ENCODE measurements around the gene PEX1.
"Not testable (repeated sequence)": the region's sequence is repeated elsewhere in the genome, so short reads cannot be mapped to it uniquely, and the experiment has no call there.

Gene PEX1

DNA sequence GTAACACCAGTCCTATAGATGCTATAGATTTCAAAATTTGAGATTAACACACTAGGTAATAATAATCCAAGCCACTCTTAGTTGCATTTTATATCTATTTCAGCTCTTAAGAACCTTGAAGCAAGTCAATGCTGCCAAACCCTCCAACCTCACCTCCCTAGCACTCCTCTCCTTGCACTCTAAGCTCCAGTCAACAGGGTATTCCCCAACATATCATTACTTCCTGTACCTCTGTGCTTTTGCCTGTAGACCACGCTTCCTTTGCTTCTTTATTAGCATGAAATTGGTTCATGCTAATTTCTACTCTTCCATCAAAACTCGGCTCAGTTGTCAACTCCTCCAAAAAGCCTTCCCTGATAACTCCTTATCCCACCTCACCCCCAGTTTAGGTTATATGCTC lies 24.6 kb downstream of the PEX1 start:
- DNase-seq = no peak

DNA sequence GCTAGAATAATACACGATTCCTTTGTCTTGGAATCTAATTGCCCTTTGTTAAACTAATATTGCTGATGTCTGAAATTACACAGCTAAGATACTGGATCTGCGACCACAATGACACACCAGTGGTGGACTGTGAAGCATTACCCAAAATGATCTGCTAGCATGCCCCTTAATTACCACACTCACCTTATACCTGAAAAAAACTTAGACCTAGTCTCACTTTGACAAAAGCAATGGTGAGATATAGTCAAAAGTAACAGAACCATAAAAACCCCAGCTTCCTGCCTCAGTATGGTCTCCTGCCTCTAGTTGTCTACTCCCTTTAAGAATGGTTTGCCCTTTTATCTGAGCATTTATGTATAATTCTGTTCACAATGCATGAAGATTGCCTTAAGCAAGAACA lies 29.8 kb downstream of the PEX1 start:
- no peak for DNase-seq

DNA sequence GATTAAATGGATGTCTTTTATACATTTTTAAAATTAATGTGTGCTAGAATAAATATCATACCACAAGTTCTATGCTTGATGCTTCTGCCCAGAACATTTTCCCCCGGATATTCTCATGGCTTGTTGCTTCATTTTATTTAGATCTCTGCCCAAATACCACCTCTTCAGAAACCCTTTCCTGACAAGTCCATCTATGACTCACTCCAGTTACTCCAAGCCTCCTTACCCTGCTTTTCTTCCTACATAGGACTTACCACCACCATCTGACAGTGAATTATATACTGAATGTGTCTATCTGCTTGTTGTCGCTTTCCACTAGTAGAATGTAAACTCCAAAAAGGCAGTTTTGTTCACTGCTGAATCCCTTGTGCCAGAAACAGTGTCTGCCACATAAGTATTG lies 31.4 kb downstream of the PEX1 start:
- DNase-seq = no peak

DNA sequence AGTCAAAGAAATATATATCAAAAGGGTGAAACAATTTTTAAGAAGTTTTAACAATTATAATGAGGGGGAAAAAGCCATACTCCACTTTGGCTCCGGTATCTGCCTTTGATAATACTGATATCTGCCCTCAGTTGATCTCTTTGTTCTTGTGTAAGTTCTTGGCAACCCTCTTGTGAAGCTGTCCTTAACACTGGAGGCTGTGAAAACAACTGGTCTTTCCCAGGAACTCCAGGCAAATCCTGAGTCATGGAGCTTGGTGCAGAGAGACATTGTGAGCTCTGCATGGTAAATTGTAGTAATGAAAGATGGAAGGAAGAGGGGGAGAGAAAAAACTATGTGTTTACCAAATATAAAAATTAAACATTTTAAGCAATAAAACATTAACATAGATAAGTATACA lies 38.7 kb downstream of the PEX1 start:
- no peak for DNase-seq

DNA sequence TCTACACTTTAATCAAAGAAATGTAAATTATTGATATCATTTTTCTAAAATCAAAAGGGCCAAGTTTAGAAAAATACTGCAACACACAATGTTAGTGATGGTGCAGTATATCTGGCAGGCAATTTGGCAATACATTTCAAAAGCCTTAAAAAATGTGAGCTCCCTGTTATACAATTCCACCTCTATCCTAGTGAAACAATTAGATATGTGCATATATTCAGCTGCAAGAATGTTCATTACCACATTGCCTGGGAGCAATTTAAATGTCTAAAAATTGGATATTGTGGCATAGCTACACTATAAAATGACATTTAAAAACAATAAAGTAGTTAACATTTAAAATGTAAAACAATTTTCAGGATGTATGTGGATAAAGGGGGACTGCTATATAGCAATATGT lies 40.5 kb downstream of the PEX1 start:
- no peak for DNase-seq

DNA sequence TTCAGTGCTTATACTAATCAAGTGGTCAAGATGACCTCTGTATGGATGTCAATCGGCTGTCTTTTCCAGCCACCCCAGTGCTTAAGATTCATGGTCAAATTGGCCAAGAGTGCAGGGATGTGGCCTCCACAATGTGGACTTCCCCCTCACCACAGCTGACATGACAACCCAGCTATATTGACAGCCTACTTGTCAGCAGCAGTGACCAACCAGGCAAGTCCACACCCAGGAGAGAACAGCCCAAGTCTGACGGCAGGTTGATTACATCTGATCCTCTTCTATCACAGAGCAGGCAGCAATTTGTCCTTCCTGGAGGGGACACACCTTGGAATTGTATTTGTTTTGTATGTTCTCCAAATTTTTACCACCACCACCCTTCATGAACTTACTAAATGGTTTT lies 42.3 kb downstream of the PEX1 start:
- DNase-seq = no peak

DNA sequence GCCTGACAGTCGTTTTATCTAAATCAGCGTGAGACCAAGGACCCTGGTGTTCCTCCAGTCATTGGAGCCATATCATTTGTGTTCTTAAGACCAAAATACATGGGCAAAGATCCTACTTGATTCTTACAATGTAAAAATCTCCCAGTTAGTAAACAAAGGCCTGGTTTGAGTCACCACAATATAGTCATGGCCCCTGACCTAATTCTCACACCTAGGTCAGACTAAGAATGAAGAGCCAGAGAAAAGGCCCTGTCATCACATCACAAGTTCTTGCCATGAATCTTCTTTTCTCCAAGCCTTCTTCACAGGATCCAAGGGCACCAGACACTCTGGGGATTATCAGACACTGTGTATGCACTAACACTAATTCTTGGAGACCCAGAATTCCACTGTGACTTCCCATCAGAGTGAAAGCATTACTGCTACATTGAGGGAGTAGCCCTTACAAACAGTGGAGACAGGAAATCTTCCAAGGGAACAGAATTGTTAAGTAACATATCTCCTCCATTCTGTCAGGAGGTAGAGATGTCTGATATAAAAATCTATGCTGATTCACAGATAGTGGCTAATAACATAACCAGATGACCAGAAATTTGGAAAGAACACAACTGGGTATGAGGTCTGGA lies 42.9 kb downstream of the PEX1 start:
- no peak for DNase-seq

DNA sequence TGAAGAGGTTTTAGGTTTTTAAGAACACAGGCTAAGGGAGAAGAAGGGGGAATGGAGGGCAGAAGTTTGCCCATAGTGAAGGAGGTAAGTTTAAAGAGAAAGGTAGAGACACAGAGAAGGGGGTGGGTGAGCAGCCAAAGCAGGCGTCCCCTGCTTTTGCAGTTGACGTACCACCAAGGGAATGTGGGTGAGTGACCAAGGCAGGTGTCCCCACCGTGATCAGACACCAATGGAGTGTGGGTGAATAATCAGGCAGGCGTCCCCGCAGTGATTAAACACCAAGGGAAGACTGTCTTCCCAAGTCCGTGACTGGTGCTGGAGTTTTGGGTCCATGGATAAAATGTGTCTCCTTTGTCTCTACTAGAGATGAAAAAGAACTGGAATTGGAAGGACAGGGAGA lies 44.1 kb downstream of the PEX1 start:
- not testable (repeated sequence) for DNase-seq

DNA sequence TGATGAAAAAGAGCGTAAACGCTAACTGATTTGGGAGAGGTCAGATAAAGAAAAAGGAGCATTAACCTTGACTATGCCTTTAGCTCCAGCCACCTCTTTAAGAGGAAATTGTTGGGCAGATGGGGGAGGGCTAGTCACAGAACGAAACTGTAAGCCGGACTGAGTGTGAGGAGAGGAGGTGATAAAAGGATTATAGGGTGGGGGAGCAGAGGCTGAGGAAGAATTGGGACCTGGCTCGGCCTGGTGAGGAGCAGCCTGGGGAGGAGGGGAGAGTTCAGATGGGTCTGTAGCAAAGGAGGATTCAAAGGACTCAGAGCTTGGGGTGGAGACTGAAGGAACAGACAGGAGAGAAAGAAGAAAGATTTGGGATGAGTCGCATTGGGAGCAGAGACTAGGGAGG lies 44.7 kb downstream of the PEX1 start:
- not testable (repeated sequence) for DNase-seq

DNA sequence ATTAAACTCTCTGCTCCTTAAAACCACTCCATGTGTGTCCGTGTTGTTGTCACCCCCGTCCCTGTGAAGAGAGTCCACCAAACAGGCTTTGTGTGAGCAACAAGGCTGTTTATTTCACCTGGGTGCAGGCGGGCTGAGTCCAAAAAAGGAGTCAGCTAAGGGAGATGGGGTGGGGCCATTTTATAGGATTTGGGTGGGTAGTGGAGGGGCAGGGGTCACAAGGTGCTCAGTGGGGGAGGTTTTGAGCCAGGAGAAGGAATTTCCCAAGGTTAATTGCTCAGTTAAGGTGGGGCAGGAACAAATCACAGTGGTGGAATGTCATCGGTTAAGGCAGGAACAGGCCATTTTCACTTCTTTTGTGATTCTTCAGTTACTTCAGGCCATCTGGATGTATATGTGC lies 49.2 kb downstream of the PEX1 start:
- not testable (repeated sequence) for DNase-seq

DNA sequence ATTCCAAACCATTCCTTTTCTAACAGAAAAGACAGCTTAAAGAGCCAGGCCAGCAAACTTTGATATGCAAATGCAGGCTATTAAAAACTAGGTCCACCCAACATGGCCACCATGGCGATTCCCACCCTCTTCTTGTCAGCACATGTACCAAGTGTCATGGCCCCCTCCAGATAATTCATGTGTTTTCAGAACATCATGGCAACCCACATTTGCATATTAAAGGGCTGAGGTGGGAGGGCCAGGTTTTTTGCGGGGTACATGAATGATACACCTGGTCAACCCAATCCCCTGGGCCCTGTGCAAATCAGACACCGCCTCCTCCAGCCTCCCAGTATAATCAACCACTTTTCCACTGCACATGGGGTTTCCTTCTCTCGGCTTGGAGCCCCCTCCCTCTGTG lies 49.6 kb downstream of the PEX1 start:
- no peak for DNase-seq

DNA sequence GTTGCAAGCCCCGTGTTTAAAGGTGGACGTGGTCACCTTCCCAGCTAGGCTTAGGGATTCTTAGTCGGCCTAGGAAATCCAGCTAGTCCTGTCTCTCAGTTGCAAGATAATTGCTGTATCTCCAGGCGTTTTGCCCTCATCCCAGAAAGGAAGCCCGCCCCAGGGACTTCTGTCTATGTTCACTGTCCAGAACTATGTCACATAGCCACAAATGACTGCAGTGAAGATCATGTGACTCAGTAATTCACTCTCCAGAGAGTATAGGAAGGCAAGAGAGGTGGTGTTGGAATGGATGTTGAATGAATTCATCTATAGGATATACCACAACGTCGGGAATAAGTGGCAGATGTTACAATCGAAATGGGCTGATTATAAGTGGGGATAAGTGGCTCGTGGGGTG lies 50.2 kb downstream of the PEX1 start:
- DNase-seq = no peak

DNA sequence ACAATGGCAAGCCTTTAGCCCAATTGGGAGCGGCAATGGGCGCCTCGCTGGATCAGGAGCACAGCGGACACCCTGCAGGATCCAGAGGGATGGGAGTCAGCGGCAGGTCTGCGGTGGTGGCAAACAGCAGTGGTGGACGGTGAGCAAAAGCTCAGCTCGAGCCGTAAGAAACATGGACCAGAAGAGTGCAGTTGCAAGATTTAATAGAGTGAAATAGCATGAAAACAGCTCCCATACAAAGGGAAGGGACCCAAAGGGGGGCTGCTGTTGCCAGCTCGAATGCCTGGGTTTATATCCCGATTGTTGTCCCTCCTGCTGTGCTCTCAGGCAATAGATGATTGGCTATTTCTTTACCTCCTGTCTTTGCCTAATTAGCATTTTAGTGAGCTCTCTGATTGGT lies 50.6 kb downstream of the PEX1 start, which contains the start of gene ERVW-1:
Gene ERVW-1, minus strand, starts transcription at position 266 of the 400 bp plus-strand sequence. CDS start 7,565 bp downstream, outside the sequence.
- not testable (repeated sequence) for DNase-seq

DNA sequence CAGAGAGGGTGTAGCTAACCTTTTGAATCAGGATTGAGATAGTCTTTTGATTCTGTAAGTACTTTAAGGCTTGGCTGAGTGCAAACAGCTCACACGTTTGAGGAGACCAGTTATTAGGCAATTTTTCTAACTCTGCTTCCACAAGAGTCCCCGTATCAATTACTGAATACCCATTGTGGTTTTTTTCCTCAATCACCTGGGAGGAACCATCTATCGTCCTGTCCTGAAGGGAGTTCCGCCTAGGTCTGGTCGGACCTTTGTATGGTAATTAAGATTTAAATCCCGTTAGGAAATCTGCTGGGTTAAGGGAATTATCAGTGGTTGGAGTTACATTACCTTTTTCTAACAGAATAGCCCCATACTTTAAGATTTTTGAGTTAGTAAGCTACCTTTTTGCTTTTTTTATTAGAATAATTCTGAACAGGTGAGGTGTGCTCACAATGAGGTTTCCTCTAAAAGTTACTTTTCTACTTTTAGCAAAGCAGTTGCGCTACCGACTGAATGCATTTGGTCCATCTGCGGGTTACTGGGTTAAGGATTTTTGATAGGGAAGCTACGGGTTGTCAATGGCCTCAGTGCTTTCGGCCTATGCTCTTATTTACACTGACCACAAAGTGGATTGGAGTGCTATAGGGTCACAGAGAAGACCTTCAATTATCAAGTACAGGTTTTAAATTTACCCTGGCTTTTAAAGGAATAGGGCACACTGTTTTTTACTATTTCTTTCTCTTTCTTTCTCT lies 52.3 kb downstream of the PEX1 start:
- DNase-seq = not testable (repeated sequence)

DNA sequence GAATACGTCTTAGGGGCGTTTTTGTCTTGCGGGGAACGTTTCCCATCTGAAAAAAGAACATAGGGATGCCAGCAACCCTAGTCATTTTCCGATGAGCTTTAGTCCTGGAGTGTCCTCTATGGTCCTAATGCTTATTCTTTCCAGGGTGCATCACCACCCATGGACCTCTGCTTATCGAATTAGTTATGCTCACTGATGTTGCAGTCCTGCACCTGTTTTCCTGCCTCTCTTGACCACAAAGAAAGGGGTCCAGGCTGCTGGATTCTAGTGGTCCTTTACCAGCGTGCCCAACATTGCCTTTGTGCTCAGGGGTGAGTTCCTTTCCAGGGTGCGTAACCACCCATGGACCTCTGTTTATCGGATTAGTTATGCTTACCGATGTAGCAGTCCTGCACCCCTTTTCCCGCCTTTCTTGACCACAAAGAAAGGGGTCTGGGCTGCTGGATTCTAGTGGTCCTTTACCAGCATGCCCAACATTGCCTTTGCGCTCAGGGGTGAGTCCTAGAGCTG lies 53.0 kb downstream of the PEX1 start:
- not testable (repeated sequence) for DNase-seq

DNA sequence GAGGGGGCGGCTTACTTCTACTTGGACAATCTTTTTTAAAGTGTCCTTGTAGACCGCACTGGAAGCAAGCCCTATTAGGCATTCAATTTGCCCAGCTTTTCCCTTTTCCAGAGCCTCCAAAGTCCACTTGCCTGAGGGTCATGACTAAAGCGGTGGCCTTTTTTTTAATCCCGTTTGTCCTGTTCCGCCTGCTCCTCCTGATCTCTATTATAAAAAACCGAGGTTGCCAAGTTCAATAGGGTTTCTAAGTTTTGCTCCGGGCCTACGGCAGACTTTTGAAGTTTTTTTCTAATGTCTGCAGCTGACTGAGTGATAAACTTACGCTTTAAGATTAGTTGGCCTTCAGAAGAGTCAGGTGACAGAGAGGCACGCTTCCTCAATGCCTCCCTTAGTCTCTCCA lies 54.3 kb downstream of the PEX1 start:
- DNase-seq = not testable (repeated sequence)

DNA sequence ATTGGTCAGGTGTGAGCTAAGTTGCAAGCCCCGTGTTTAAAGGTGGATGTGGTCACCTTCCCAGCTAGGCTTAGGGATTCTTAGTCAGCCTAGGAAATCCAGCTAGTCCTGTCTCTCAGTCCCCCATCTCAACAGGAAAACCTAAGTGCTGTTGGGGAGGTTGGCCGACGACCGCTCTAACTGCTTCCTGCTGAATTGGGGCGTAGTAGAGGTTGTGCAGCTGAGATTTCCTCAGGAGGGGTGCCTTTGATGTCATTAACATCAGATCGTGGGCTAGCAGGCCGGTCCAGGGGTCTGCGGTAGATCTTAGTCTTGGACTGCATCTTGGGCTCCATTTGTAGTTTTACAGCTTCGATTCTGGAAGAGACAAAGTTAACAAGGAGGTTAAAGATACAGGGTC lies 59.7 kb downstream of the PEX1 start:
- DNase-seq = not testable (repeated sequence)

DNA sequence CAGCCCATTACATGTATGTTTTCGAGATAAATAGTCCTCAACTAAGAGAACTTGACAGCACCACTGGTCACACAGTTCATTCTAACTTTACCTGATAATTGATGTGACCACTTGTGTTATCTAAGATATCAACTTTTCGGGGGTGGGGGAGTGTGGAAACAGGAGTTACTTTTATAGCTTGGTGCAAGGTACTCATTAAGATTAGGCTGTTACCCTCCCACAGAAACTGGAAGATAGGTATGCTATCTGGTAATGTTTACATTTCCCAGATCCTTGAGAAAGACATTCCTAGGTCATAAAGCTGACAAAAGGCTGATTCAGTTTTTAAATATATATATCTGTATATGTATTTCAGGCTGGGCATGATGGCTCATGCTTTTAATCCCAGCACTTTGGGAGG lies 61.6 kb downstream of the PEX1 start:
- DNase-seq = no peak

DNA sequence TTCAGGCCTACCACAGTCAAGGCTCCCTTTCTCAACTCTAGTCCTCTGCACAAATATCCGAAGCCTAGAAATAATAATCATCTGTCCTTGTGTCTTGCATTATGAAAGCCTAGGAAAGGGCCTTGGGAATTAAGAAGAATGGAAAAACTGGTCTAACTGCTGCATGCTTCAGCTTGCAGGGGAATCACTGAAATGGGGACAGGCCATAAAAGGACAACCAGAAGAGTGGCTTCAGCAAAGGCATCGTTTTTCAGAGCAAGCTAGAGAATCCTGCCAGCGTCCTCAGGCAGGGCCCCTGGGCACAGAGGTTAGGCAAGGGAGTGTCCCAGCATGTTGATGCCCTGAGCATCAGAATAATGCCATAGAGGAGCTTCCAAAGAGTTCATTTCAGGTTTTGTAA lies 63.8 kb downstream of the PEX1 start:
- no peak for DNase-seq

DNA sequence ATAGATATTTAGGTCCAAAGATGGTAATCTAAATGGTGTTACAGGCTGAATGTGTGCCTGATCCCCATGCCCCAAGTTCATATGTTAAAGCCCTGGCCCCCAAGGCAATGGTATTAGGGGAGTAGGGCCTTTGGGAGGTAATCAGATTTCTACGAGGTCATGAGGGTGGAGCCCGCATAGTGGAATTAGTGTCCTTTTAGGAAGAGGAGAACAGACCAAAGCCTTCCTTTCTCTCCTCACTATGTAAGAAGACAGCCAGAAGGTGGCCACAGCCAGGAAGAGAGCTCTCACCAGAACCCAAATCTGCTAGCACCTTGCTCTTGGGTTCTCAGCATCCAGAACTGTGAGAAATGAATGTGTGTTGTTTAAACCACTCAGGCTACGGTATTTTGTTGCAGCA lies 65.8 kb downstream of the PEX1 start:
- DNase-seq = no peak

DNA sequence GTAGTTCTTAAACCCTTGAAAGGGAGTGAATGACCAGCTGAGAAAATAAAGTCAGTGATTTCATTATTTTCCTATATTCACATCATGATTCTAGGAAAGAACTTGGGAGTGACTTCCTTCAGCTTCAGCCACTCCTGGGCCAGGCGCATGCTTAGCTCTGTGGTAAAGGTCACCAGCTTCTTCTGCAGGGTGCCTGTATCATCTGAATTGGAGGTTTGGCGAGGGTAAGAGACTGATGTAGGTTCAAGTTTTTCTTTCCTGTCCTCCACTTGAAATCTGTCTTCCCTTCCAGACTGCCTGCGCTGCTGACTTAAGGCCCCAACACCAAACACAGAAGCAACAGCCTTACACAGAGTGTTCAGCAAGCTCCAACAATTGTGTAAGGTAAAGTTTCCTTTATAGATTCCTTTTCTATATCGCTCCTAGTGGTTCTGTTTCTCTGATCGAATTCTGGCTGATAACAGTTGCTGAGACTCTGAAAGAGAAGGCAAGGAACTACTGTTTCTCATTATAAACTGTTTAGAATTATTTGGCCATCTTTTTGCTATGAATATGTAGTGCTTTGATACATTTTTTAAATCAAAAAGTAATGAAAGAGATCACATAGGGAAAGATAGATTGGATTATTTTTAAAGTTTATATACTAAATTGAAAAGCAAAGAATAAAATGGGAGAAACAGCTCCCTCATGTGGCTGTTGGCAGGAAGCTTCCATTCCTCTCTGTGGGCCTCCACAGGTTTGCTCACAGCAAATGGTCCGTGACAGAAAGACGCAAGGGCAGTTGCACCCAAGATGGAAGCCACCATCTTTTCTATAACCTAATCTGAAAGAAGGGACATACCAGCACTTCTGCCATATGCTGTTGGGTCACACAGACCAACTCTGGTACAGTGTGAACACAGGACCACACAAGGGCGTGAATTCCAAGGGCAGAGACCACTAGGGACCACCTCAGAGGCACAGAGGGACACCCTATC lies 67.0 kb downstream of the PEX1 start:
- DNase-seq = peak; percentile 32 to 44 (median 35)

DNA sequence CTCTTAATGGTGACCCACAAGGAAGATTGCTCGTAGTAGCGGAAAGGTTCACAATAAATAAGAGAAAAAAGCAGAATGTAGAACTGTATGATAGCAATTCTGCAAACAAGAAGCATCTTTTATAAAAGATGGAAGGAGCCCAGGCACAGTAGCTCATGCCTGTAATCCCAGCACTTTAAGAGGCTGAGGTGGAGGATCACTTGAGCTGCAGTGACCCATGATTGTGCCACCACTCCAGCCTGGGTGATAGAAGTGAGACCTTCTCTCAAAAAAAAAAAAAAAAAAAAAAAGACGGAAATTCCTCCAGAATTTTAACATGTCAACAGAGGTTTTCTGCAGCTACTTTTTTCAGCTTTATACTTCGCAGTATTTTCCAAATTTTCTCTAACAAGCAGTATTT lies 67.8 kb downstream of the PEX1 start:
- no peak for DNase-seq

DNA sequence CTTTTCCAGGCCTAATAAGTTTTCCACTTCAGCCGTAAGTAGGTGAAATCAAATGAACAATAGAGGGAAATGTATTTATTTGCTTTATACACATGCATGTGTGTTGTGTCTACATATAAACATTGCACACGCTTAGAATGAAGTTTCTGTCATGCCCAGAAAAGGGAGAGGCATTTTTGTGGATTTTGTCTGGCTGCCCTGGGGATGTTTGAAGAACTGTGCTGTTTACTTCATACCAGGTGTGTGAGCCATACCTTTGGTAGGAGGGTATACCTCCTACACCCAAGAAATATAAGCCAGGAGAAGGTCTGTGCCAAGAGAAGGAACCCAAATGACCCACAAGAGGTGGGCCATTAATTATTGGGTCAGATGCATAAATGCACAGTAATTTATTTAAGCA lies 68.2 kb downstream of the PEX1 start:
- no peak for DNase-seq

Measured in suppressor macrophage treated with lipopolysaccharide for 1 hour (primary cell).